Endometrium (tissue), 2 donors: ENCODE measurements around the gene PNPLA1.

ENCODE experiments used
- FAIRE-seq: peaks from 2 replicates; lab custom pipeline; 2012; peaks lifted over from hg19 to GRCh38; lab: Jason Lieb, UNC
- donor health status: control.
- donor health status: control.

Gene PNPLA1

GRCh38 chr6:36285797-36286196, 15.9 kb downstream of the PNPLA1 start:
- FAIRE-seq: no peak

- FAIRE-seq: no peak
These were observed 17.0 kb downstream of the PNPLA1 start for GRCh38 chr6:36286858-36287257.

- no peak for FAIRE-seq
These were observed 19.5 kb downstream of the PNPLA1 start for GRCh38 chr6:36289281-36289878.

GRCh38 chr6:36290668-36291620, 21.1 kb downstream of the PNPLA1 start:
- FAIRE-seq: no peak

GRCh38 chr6:36292170-36292569, 22.3 kb downstream of the PNPLA1 start:
- no peak for FAIRE-seq

- no peak for FAIRE-seq
These were observed 26.4 kb downstream of the PNPLA1 start for GRCh38 chr6:36296240-36296639.

- no peak for FAIRE-seq
These were observed 27.2 kb downstream of the PNPLA1 start for GRCh38 chr6:36297051-36297450.

- no peak for FAIRE-seq
These were observed 27.7 kb downstream of the PNPLA1 start for GRCh38 chr6:36297511-36297910.

- no peak for FAIRE-seq
These were observed 28.2 kb downstream of the PNPLA1 start for GRCh38 chr6:36298027-36298426.

- FAIRE-seq: no peak
These were observed 31.3 kb downstream of the PNPLA1 start for GRCh38 chr6:36301085-36301658.

- no peak for FAIRE-seq
These were observed 31.9 kb downstream of the PNPLA1 start for GRCh38 chr6:36301781-36302180.

GRCh38 chr6:36302227-36302976, 32.5 kb downstream of the PNPLA1 start:
- no peak for FAIRE-seq

GRCh38 chr6:36305885-36306284, 36.0 kb downstream of the PNPLA1 start:
- no peak for FAIRE-seq

GRCh38 chr6:36306375-36306774, 36.5 kb downstream of the PNPLA1 start:
- no peak for FAIRE-seq

GRCh38 chr6:36308514-36308913, 38.7 kb downstream of the PNPLA1 start:
- no peak for FAIRE-seq

GRCh38 chr6:36309203-36309602, 39.3 kb downstream of the PNPLA1 start:
- no peak for FAIRE-seq

- FAIRE-seq: no peak
These were observed 40.0 kb downstream of the PNPLA1 start for GRCh38 chr6:36309900-36310299.

- FAIRE-seq: no peak
These were observed 43.2 kb downstream of the PNPLA1 start for GRCh38 chr6:36312854-36313648.

GRCh38 chr6:36313649-36313936, 43.7 kb downstream of the PNPLA1 start:
- FAIRE-seq: no peak

GRCh38 chr6:36314221-36315014, 44.6 kb downstream of the PNPLA1 start:
- no peak for FAIRE-seq

GRCh38 chr6:36315921-36316320, 46.1 kb downstream of the PNPLA1 start:
- no peak for FAIRE-seq
